PFSK-1 (cell line): ENCODE results near the gene KIF5C.

Experiments
- FOXP2 ChIP-seq: optimal IDR thresholded peaks from 2 replicates; pipeline ENCODE3; 2011; ENCODE audit warnings: borderline replicate concordance, control low read depth, inconsistent platforms; ENCODE audit not compliant: insufficient read depth; ENCODE audit errors: extremely low read length, extremely low read depth
- POLR2AphosphoS5 ChIP-seq: IDR thresholded peaks from 2 replicates; pipeline ENCODE4 v1.6.1; 2012; ENCODE audit warnings: low read depth, mild to moderate bottlenecking, control low read depth, low read length, moderate library complexity
- REST ChIP-seq, 2 experiments: IDR thresholded peaks; 2 replicates each; pipeline versions ENCODE4 v1.6.1 to v1.8.0; 2011 to 2012; ENCODE audit warnings: low read depth in 2 of 2, low read length in 2 of 2, control low read depth in 1 of 2, inconsistent platforms in 1 of 2, mild to moderate bottlenecking in 1 of 2, moderate library complexity in 1 of 2; ENCODE audit not compliant: insufficient read depth in 1 of 2
- SIN3A ChIP-seq: IDR thresholded peaks from 2 replicates; pipeline ENCODE4 v1.6.1; 2012; ENCODE audit warnings: mild to moderate bottlenecking, low read length, moderate library complexity, borderline replicate concordance; ENCODE audit not compliant: insufficient read depth
- TAF1 ChIP-seq: IDR thresholded peaks from 2 replicates; pipeline ENCODE4 v1.6.1; 2012; ENCODE audit warnings: low read length, control low read depth, borderline replicate concordance; ENCODE audit not compliant: insufficient read depth

GRCh38 chr2:148981324-148981723, 106.3 kb downstream of the KIF5C start:
- TF ChIP-seq REST (IDR thresholded peaks at IDR 0.05; ENCODE audit: insufficient read depth in 1 of 2, low read depth in 2 of 2, low read length in 2 of 2) (no peak), POLR2AphosphoS5 (no peak), FOXP2 (no peak), SIN3A (no peak), TAF1 (no peak)
